Fibroblast of skin of right quadriceps (primary cell): ENCODE data around the gene SRGAP1.
"Not testable (repeated sequence)": the region's sequence is repeated elsewhere in the genome, so short reads cannot be mapped to it uniquely, and the experiment has no call there.

Source experiments
- DNase-seq: peaks from one replicate; pipeline ENCODE4 v3.0.0-alpha.2; 2013

Gene SRGAP1

GRCh38 chr12:64063121-64063520 is 218.6 kb downstream of the SRGAP1 start:
- no peak for DNase-seq

- no peak for DNase-seq
These were observed 219.7 kb downstream of the SRGAP1 start for GRCh38 chr12:64064240-64064639.

GRCh38 chr12:64064706-64065105 is 220.2 kb downstream of the SRGAP1 start:
- no peak for DNase-seq

- peak; percentile 30 for DNase-seq
These were observed 221.5 kb downstream of the SRGAP1 start for GRCh38 chr12:64065881-64066451.

GRCh38 chr12:64066776-64067175 is 222.3 kb downstream of the SRGAP1 start:
- DNase-seq = no peak

- no peak for DNase-seq
These were observed 226.0 kb downstream of the SRGAP1 start for GRCh38 chr12:64070454-64070853.

- DNase-seq = no peak
These were observed 228.5 kb downstream of the SRGAP1 start for GRCh38 chr12:64072916-64073575.

GRCh38 chr12:64076565-64076964 is 232.1 kb downstream of the SRGAP1 start:
- DNase-seq = not testable (repeated sequence)

GRCh38 chr12:64077922-64078321 is 233.4 kb downstream of the SRGAP1 start:
- no peak for DNase-seq

- DNase-seq = no peak
These were observed 236.0 kb downstream of the SRGAP1 start for GRCh38 chr12:64080319-64081007.

- no peak for DNase-seq
These were observed 236.5 kb downstream of the SRGAP1 start for GRCh38 chr12:64081008-64081404.

- no peak for DNase-seq
These were observed 237.6 kb downstream of the SRGAP1 start for GRCh38 chr12:64082116-64082515.

GRCh38 chr12:64082866-64083268 is 238.4 kb downstream of the SRGAP1 start:
- DNase-seq = no peak

GRCh38 chr12:64083285-64084210 is 239.0 kb downstream of the SRGAP1 start:
- peak; percentile 95 for DNase-seq

- no peak for DNase-seq
These were observed 240.7 kb downstream of the SRGAP1 start for GRCh38 chr12:64085154-64085553.

GRCh38 chr12:64085996-64086395 is 241.5 kb downstream of the SRGAP1 start:
- DNase-seq = no peak

- no peak for DNase-seq
These were observed 242.4 kb downstream of the SRGAP1 start for GRCh38 chr12:64086946-64087345.

GRCh38 chr12:64087761-64088160 is 243.3 kb downstream of the SRGAP1 start:
- DNase-seq = no peak

- DNase-seq = peak; percentile 95
These were observed 244.2 kb downstream of the SRGAP1 start for GRCh38 chr12:64088431-64089349.

GRCh38 chr12:64090047-64090446 is 245.5 kb downstream of the SRGAP1 start:
- no peak for DNase-seq

- no peak for DNase-seq
These were observed 246.7 kb downstream of the SRGAP1 start for GRCh38 chr12:64091186-64091585.
